T-helper 2 cell treated with Interferon-gamma antibody and Interleukin-4, amounts not matched to agents 5 μg/mL and 100 μg/mL, for 36 hours (primary cell): ENCODE data around the gene SCGB3A1.

Experiments used
- DNase-seq: peaks from one replicate; pipeline ENCODE4 v3.0.0; 2021; ENCODE audit warnings: low spot score
- H3K27ac Mint-ChIP-seq: one replicate; pipeline ENCODE4 v1.8.0; 2021; ENCODE audit warnings: mild to moderate bottlenecking, mixed read lengths
- H3K27me3 Mint-ChIP-seq: one replicate; pipeline ENCODE4 v1.8.0; 2021; ENCODE audit warnings: low read depth, mixed read lengths
- H3K36me3 Mint-ChIP-seq: one replicate; pipeline ENCODE4 v1.8.0; 2021; ENCODE audit warnings: low read depth, mixed read lengths
- H3K4me1 Mint-ChIP-seq: one replicate; pipeline ENCODE4 v1.8.0; 2021; ENCODE audit warnings: low read depth, mixed read lengths
- H3K4me3 Mint-ChIP-seq: one replicate; pipeline ENCODE4 v1.8.0; 2022; ENCODE audit warnings: mild to moderate bottlenecking, moderate library complexity, mixed read lengths
- H3K9me3 Mint-ChIP-seq: one replicate; pipeline ENCODE4 v1.8.0; 2021; ENCODE audit warnings: mixed read lengths

Gene SCGB3A1

DNA sequence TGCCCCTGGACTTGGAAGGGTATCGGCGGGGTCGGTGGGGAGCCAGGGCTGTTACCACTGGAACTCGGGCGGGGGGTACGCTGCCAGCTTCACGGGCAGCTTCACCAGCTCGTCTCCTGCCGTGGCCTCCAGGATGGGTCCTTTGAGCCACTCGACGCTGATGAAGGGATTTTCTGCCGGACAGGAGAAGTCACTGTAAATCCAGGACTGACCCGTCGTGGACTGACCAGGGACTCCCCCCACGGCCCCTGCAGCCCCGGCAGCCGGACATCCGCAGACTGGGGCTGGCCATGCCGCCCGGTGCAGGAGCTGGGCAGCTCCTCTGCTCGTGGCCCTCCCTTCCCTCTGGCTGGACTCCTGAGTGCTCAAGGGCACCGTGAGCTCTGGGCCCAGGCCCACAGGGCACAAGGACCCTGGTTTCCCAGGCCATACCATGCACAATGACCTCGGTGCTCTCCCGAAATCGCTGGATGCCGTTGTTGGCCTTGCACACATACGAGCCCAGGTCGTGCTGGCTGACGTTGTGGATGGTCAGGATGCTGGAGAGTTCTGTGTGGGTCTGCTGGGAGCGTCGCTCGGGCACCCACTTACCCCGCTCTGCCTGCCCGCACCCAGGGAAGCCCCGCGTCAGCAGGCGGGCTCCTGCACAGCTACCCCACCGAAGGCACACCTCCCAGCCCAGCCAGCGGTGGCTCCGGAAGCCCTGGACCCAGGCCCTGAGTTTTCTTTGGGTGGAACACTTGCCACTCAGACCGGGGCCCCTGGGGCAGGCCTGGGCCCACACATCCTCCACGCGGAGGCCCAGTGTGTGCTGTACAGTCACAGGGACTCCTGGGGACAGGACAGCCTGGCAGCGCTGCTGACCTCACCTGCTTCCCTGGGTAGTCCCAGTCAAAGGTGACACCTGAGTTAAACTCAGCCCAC, 37.8 kb upstream of the SCGB3A1 start:
- Mint-ChIP-seq H3K27ac (no peak overlapping the region), H3K27me3 (no peaks in the 10 kb centered on the region), H3K4me1 (no peaks in the 10 kb centered on the region), H3K9me3 (no peaks in the 10 kb centered on the region), H3K36me3 (no peaks in the 10 kb centered on the region), H3K4me3 (no peak overlapping the region)
- no peak for DNase-seq

GRCh38 chr5:180628211-180628610, 36.9 kb upstream of the SCGB3A1 start:
- Mint-ChIP-seq H3K4me1 (peaks cover 3% of the 10 kb centered on the region), H3K27me3 (no peaks in the 10 kb centered on the region), H3K27ac (no peak overlapping the region), H3K4me3 (no peak overlapping the region), H3K9me3 (no peaks in the 10 kb centered on the region), H3K36me3 (no peaks in the 10 kb centered on the region)
- no peak for DNase-seq

- peaks cover 3% of the 10 kb centered on the region for H3K4me1 Mint-ChIP-seq
- no peaks in the 10 kb centered on the region for H3K27me3 Mint-ChIP-seq
- H3K36me3 Mint-ChIP-seq, result no peaks in the 10 kb centered on the region
- H3K9me3 Mint-ChIP-seq, result no peaks in the 10 kb centered on the region
- DNase-seq, result no peak
- H3K27ac Mint-ChIP-seq, result no peak overlapping the region
- no peak overlapping the region for H3K4me3 Mint-ChIP-seq
Measured at GRCh38 chr5:180627386-180628120, 36.3 kb upstream of the SCGB3A1 start.

DNA sequence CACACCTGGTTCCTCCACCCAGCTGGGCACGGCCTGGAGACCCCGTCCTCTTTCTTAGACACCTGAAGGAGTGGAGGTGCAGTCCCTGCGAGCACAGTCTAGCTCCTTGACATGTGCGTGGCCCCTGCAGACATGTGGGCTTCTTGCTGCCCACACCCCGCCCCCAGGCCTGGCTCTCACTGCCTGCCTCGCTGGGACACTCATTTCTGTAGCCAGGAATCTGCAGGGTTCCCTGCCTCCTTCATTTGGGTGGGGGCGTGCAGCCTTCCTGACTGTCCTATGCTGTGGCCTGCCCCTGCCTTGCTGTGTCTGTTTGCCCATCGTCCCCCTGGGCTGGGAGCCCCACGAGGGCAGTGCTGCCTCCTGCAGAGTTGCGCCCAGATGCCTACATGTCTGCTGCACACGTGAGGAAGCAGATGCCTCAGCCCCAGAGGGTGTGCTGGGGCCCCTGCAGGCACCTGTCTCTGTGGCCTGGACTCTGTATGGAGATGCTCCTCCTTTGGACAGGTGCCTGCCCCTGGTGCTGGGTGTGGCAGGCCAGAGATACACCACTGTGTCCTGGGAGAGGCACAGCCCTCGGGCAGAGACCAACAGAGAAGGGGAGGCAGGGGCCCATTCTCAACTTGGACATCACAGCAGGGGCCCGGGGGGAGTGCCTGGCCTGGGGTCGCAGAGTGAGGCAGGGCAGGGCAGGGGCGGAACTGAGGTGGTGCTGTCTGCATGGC, 35.5 kb upstream of the SCGB3A1 start:
- H3K36me3 Mint-ChIP-seq, result no peaks in the 10 kb centered on the region
- no peaks in the 10 kb centered on the region for H3K27me3 Mint-ChIP-seq
- no peaks in the 10 kb centered on the region for H3K9me3 Mint-ChIP-seq
- no peak overlapping the region for H3K4me3 Mint-ChIP-seq
- H3K27ac Mint-ChIP-seq, result no peak overlapping the region
- peaks cover 3% of the 10 kb centered on the region for H3K4me1 Mint-ChIP-seq
- DNase-seq, result no peak

GRCh38 chr5:180625791-180626660, 34.7 kb upstream of the SCGB3A1 start:
- Mint-ChIP-seq H3K36me3 (no peaks in the 10 kb centered on the region), H3K4me1 (peaks cover 3% of the 10 kb centered on the region), H3K27me3 (no peaks in the 10 kb centered on the region), H3K9me3 (no peaks in the 10 kb centered on the region), H3K27ac (no peak overlapping the region), H3K4me3 (no peak overlapping the region)
- no peak for DNase-seq

- Mint-ChIP-seq H3K4me3 (no peak overlapping the region), H3K27ac (no peak overlapping the region), H3K27me3 (no peaks in the 10 kb centered on the region), H3K4me1 (peaks cover 3% of the 10 kb centered on the region), H3K9me3 (no peaks in the 10 kb centered on the region), H3K36me3 (no peaks in the 10 kb centered on the region)
- no peak for DNase-seq
Measured at GRCh38 chr5:180625125-180625790, 34.0 kb upstream of the SCGB3A1 start.

GRCh38 chr5:180624587-180624986, 33.3 kb upstream of the SCGB3A1 start:
- no peaks in the 10 kb centered on the region for H3K9me3 Mint-ChIP-seq
- no peaks in the 10 kb centered on the region for H3K27me3 Mint-ChIP-seq
- peaks cover 3% of the 10 kb centered on the region for H3K4me1 Mint-ChIP-seq
- DNase-seq, result no peak
- H3K36me3 Mint-ChIP-seq, result no peaks in the 10 kb centered on the region
- H3K27ac Mint-ChIP-seq, result no peak overlapping the region
- H3K4me3 Mint-ChIP-seq, result no peak overlapping the region

GRCh38 chr5:180623844-180624243, 32.5 kb upstream of the SCGB3A1 start:
- Mint-ChIP-seq H3K9me3 (no peaks in the 10 kb centered on the region), H3K4me1 (peaks cover 3% of the 10 kb centered on the region), H3K27me3 (no peaks in the 10 kb centered on the region), H3K36me3 (no peaks in the 10 kb centered on the region), H3K4me3 (no peak overlapping the region), H3K27ac (no peak overlapping the region)
- DNase-seq, result no peak

DNA sequence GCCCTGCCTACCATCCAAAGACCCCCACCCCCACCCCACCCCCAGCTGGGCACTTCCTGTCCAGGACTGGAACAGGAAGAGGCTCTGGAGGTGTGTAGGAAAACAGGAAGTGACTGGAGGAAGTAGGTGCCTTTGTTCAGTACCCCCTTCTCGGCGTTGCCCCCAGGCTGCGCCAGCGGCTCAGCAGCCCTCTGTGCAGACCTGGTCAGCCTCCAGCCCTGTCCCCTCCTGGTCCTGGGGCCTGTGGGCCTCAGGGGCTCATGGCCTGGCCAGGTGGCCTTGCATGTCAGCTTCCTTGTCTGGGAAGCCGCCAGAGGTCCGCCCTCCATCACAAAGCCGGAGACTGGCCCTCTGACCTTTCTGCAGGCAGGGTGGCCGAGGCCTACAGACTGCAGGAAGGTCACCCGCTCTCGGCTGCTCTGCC, 32.1 kb upstream of the SCGB3A1 start:
- H3K27me3 Mint-ChIP-seq, result no peaks in the 10 kb centered on the region
- no peaks in the 10 kb centered on the region for H3K36me3 Mint-ChIP-seq
- no peaks in the 10 kb centered on the region for H3K9me3 Mint-ChIP-seq
- DNase-seq, result no peak
- no peak overlapping the region for H3K27ac Mint-ChIP-seq
- peaks cover 3% of the 10 kb centered on the region for H3K4me1 Mint-ChIP-seq
- no peak overlapping the region for H3K4me3 Mint-ChIP-seq

DNA sequence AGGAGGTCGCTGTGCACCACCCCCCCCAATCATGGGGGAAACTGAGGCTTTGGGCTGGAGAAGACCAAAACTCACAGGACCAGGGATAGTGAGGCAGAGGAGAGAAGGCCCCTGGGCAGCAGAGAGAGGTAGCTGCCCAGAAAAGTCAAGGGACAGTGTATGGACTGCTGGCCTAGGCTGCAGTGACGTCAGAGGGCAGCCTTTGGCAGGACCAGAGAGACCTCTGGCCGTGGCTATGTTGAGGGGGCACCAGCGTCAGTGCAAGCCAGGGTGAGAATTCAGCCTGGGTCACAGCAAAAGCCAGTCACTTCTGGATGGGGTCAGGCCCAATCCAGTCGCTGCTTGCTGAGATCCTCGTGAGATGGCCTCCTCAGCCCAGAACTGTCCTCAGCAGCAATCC, 31.6 kb upstream of the SCGB3A1 start:
- DNase-seq, result no peak
- H3K36me3 Mint-ChIP-seq, result no peaks in the 10 kb centered on the region
- peaks cover 3% of the 10 kb centered on the region for H3K4me1 Mint-ChIP-seq
- no peak overlapping the region for H3K4me3 Mint-ChIP-seq
- no peaks in the 10 kb centered on the region for H3K9me3 Mint-ChIP-seq
- no peak overlapping the region for H3K27ac Mint-ChIP-seq
- H3K27me3 Mint-ChIP-seq, result no peaks in the 10 kb centered on the region

- no peaks in the 10 kb centered on the region for H3K36me3 Mint-ChIP-seq
- peaks cover 3% of the 10 kb centered on the region for H3K4me1 Mint-ChIP-seq
- no peaks in the 10 kb centered on the region for H3K9me3 Mint-ChIP-seq
- H3K27me3 Mint-ChIP-seq, result no peaks in the 10 kb centered on the region
- DNase-seq, result no peak
- no peak overlapping the region for H3K27ac Mint-ChIP-seq
- H3K4me3 Mint-ChIP-seq, result no peak overlapping the region
Measured at GRCh38 chr5:180621311-180621710, 30.0 kb upstream of the SCGB3A1 start.

GRCh38 chr5:180620014-180620413, 28.7 kb upstream of the SCGB3A1 start:
- H3K27ac Mint-ChIP-seq, result no peak overlapping the region
- no peaks in the 10 kb centered on the region for H3K36me3 Mint-ChIP-seq
- DNase-seq, result no peak
- no peaks in the 10 kb centered on the region for H3K27me3 Mint-ChIP-seq
- H3K4me1 Mint-ChIP-seq, result peaks cover 3% of the 10 kb centered on the region
- no peaks in the 10 kb centered on the region for H3K9me3 Mint-ChIP-seq
- H3K4me3 Mint-ChIP-seq, result no peak overlapping the region

GRCh38 chr5:180619563-180619915, 28.2 kb upstream of the SCGB3A1 start:
- H3K9me3 Mint-ChIP-seq, result no peaks in the 10 kb centered on the region
- H3K4me3 Mint-ChIP-seq, result no peak overlapping the region
- DNase-seq, result no peak
- H3K27me3 Mint-ChIP-seq, result no peaks in the 10 kb centered on the region
- no peak overlapping the region for H3K27ac Mint-ChIP-seq
- no peaks in the 10 kb centered on the region for H3K36me3 Mint-ChIP-seq
- peaks cover 3% of the 10 kb centered on the region for H3K4me1 Mint-ChIP-seq
